BE2C (cell line): ENCODE results near the gene RSRP1.

Source experiments
- DNase-seq: peaks from one replicate; pipeline ENCODE4 v3.0.0-alpha.2; 2020
- H3K27me3 ChIP-seq: fragments of 250-450 bp; sonication (Bioruptor Pico); 2 replicates; pipeline ENCODE4 v1.5.1; 2020; ENCODE audit warnings: mild to moderate bottlenecking
- H3K36me3 ChIP-seq: fragments of 250-450 bp; sonication (Bioruptor Pico); 2 replicates; pipeline ENCODE4 v1.5.1; 2020; ENCODE audit warnings: mild to moderate bottlenecking
- H3K4me1 ChIP-seq: fragments of 250-450 bp; sonication (Bioruptor Pico); 2 replicates; pipeline ENCODE4 v1.5.1; 2020
- H3K4me3 ChIP-seq: 2 replicates; pipeline ENCODE4 v1.5.1; 2011; ENCODE audit warnings: low read depth, low read length
- H3K9me3 ChIP-seq: fragments of 250-450 bp; sonication (Bioruptor Pico); 2 replicates; pipeline ENCODE4 v1.5.1; 2020
- TF ChIP-seq, protein P1 (sequence below): IDR thresholded peaks from 2 replicates; pipeline ENCODE4 v1.5.1; 2012; ENCODE audit warnings: mild to moderate bottlenecking, low read depth, low read length

RSRP1 gene

DNA sequence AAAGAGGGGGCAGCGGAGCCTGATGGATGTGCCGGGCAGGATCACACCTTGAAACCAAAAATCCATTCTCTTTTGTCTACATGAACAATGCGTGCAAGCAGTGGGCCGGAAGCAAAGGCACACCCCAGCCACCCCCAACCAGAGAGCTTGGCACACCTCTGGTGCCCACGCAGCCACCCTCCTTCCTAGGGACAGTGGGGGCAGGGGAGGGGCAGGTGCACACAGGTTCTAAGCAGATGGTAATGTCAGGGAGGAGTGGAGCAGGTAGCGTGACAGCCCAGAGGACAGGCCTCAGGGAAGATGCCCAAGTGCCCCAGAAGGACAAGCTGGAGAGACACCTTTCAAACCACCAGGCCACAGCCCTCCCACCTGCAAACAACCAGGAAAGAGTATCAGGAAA, 51.4 kb downstream of the RSRP1 start:
- TF ChIP-seq, protein P1, sequence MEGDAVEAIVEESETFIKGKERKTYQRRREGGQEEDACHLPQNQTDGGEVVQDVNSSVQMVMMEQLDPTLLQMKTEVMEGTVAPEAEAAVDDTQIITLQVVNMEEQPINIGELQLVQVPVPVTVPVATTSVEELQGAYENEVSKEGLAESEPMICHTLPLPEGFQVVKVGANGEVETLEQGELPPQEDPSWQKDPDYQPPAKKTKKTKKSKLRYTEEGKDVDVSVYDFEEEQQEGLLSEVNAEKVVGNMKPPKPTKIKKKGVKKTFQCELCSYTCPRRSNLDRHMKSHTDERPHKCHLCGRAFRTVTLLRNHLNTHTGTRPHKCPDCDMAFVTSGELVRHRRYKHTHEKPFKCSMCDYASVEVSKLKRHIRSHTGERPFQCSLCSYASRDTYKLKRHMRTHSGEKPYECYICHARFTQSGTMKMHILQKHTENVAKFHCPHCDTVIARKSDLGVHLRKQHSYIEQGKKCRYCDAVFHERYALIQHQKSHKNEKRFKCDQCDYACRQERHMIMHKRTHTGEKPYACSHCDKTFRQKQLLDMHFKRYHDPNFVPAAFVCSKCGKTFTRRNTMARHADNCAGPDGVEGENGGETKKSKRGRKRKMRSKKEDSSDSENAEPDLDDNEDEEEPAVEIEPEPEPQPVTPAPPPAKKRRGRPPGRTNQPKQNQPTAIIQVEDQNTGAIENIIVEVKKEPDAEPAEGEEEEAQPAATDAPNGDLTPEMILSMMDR = no peak
- Histone ChIP-seq H3K36me3 (no peaks in the 10 kb centered on the region), H3K4me1 (no peaks in the 10 kb centered on the region), H3K27me3 (no peaks in the 10 kb centered on the region), H3K9me3 (no peaks in the 10 kb centered on the region), H3K4me3 (no peak overlapping the region)
- DNase-seq = no peak

DNA sequence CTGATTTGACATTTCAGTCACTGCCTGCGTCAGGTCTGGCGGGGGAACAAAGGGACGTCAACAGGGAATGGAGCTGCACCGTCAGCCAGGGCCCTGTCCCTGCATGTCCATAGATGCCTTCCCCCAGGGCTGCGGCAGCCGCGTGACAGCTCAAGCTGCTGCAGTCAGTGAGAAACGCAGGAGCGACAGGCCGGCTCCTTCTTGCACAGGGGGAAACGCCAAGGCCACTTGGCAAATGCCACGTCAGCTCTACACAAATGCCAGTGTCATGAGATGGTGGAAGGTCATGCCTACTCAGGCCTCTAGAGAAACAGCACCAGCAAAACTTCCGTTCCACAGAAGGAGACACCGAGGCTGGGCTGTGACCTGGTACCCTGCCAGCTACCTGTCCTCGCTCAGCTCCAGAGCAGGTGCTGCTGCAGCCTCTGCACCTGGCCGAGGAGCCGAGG, 52.7 kb downstream of the RSRP1 start:
- Histone ChIP-seq H3K4me3 (no peak overlapping the region), H3K4me1 (no peaks in the 10 kb centered on the region), H3K9me3 (no peaks in the 10 kb centered on the region), H3K36me3 (no peaks in the 10 kb centered on the region), H3K27me3 (no peaks in the 10 kb centered on the region)
- TF ChIP-seq, protein P1 = no peak
- DNase-seq = no peak

DNA sequence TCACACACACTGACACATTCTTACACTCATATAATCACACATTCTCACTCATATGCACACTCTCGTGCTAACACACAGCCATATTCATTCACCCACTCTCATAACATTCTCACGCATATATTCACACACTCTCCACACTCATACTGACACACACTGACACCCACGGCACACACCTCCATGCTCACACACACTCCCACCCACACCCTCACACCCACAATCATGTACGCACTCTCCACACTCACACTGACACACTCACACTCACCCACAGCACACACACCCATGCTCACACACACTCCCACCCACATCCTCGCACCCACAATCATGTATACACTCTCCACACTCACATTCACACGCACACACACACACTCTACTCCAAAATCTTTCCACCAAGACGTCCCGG, 53.2 kb downstream of the RSRP1 start:
- no peak overlapping the region for H3K4me3 ChIP-seq
- TF ChIP-seq, protein P1 = no peak
- no peaks in the 10 kb centered on the region for H3K36me3 ChIP-seq
- no peak for DNase-seq
- H3K27me3 ChIP-seq = no peaks in the 10 kb centered on the region
- no peaks in the 10 kb centered on the region for H3K9me3 ChIP-seq
- no peaks in the 10 kb centered on the region for H3K4me1 ChIP-seq

DNA sequence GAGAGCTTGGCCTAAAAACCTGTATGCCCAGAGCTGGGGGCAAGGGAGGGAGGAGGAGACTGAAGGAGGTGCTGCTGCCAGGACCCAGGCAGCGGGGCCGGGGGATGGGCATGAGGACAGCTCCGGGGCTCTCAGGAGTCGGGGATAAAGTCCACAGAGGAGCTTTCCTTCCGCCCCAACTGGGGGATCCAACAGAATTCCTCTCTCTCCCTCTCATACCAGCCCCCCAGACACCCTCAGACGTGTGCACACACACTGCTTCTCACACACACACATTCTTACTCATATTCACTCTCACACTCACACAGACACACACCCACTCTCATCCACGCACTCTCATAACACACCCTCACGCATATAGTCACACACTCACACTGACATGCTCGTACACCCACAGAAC, 54.0 kb downstream of the RSRP1 start:
- H3K4me3 ChIP-seq = no peak overlapping the region
- H3K4me1 ChIP-seq = no peaks in the 10 kb centered on the region
- no peak for DNase-seq
- TF ChIP-seq, protein P1 = no peak
- no peaks in the 10 kb centered on the region for H3K9me3 ChIP-seq
- H3K27me3 ChIP-seq = no peaks in the 10 kb centered on the region
- no peaks in the 10 kb centered on the region for H3K36me3 ChIP-seq
